Measurements from ENCODE around the gene TSEN2. TPM values are rescaled to one million over a fixed set of nuclear protein-coding genes. Genes with fewer than 3 reads are reported as not detected.
A peak's percentile ranks its signal among the peaks of the same experiment; 100 is the strongest.
"Not testable (repeated sequence)": the region's sequence is repeated elsewhere in the genome, so short reads cannot be mapped to it uniquely, and the experiment has no call there.

TSEN2 gene
- total RNA-seq, 1 donor from 2014 or later, result 11.4 TPM

- no peaks in the 10 kb centered on the region for H3K27me3 ChIP-seq (ENCODE audit: control insufficient read depth, insufficient read depth, low read length)
- TF ChIP-seq CTCF (IDR thresholded peaks at IDR 0.05; ENCODE audit: insufficient read depth, low read length, poor library complexity, severe bottlenecking), result peak; percentile 11
- H3K4me3 ChIP-seq (ENCODE audit: low read depth, low read length), result no peak overlapping the region
- no peaks in the 10 kb centered on the region for H3K36me3 ChIP-seq (ENCODE audit: control insufficient read depth, insufficient read depth, low read length)
- DNase-seq (ENCODE audit: low read depth), result no peak
Measured at GRCh38 chr3:12541625-12542024, 57.3 kb downstream of the TSEN2 start.

- not testable (repeated sequence) for H3K4me3 ChIP-seq (ENCODE audit: low read depth, low read length); H3K27me3 ChIP-seq (ENCODE audit: control insufficient read depth, insufficient read depth, low read length); H3K36me3 ChIP-seq (ENCODE audit: control insufficient read depth, insufficient read depth, low read length); DNase-seq (ENCODE audit: low read depth)
Measured at GRCh38 chr3:12543497-12543896, 59.2 kb downstream of the TSEN2 start.

- Histone ChIP-seq H3K4me3 (ENCODE audit: low read depth, low read length) (peak overlapping the region; percentile 18), H3K36me3 (ENCODE audit: control insufficient read depth, insufficient read depth, low read length) (no peaks in the 10 kb centered on the region), H3K27me3 (ENCODE audit: control insufficient read depth, insufficient read depth, low read length) (no peaks in the 10 kb centered on the region)
- DNase-seq (ENCODE audit: low read depth), result no peak
- TF ChIP-seq CTCF (IDR thresholded peaks at IDR 0.05; ENCODE audit: insufficient read depth, low read length, poor library complexity, severe bottlenecking), result peak; percentile 14
Measured at GRCh38 chr3:12544652-12545472, 60.6 kb downstream of the TSEN2 start.

GRCh38 chr3:12545473-12545791, 61.2 kb downstream of the TSEN2 start, which contains the start of gene MKRN2OS:
Gene MKRN2OS, minus strand, starts transcription at chr3:12545499. Its CDS starts 35 bp downstream, at chr3:12545464.
- TF ChIP-seq CTCF (IDR thresholded peaks at IDR 0.05; ENCODE audit: insufficient read depth, low read length, poor library complexity, severe bottlenecking), result no peak
- Histone ChIP-seq H3K4me3 (ENCODE audit: low read depth, low read length) (peak within 1 kb of the TSS; percentile 18), H3K36me3 (ENCODE audit: control insufficient read depth, insufficient read depth, low read length) (no peaks in the 10 kb centered on the region), H3K27me3 (ENCODE audit: control insufficient read depth, insufficient read depth, low read length) (no peaks in the 10 kb centered on the region)
- DNase-seq (ENCODE audit: low read depth), result peak; percentile 53

- Histone ChIP-seq H3K36me3 (ENCODE audit: control insufficient read depth, insufficient read depth, low read length) (no peaks in the 10 kb centered on the region), H3K4me3 (ENCODE audit: low read depth, low read length) (no peak overlapping the region), H3K27me3 (ENCODE audit: control insufficient read depth, insufficient read depth, low read length) (no peaks in the 10 kb centered on the region)
- no peak for TF ChIP-seq CTCF (IDR thresholded peaks at IDR 0.05; ENCODE audit: insufficient read depth, low read length, poor library complexity, severe bottlenecking)
- DNase-seq (ENCODE audit: low read depth), result no peak
Measured at GRCh38 chr3:12549971-12550760, 65.9 kb downstream of the TSEN2 start.

GRCh38 chr3:12553921-12554391, 69.7 kb downstream of the TSEN2 start:
- H3K36me3 ChIP-seq (ENCODE audit: control insufficient read depth, insufficient read depth, low read length), result no peaks in the 10 kb centered on the region
- TF ChIP-seq CTCF (IDR thresholded peaks at IDR 0.05; ENCODE audit: insufficient read depth, low read length, poor library complexity, severe bottlenecking), result no peak
- no peaks in the 10 kb centered on the region for H3K27me3 ChIP-seq (ENCODE audit: control insufficient read depth, insufficient read depth, low read length)
- no peak for DNase-seq (ENCODE audit: low read depth)
- H3K4me3 ChIP-seq (ENCODE audit: low read depth, low read length), result peak overlapping the region; percentile 56

Measured in kidney epithelial cell (primary cell).